GM12878 (cell line): ENCODE measurements around the gene FAM20A.

ENCODE experiments used
- CTCF ChIP-seq, 3 experiments: IDR thresholded peaks in 2 of 3; conservative IDR thresholded peaks in 1 of 3; 2 replicates each; pipeline ENCODE4 v1.5.1; 2011; ENCODE audit warnings: low read depth in 3 of 3, low read length in 3 of 3, mild to moderate bottlenecking in 3 of 3, control low read depth in 2 of 3, moderate library complexity in 2 of 3, inconsistent platforms in 1 of 3, mixed read lengths in 1 of 3; ENCODE audit not compliant: control insufficient read depth in 2 of 3, insufficient read depth in 1 of 3; ENCODE audit errors: extremely low read depth in 1 of 3
- ESRRA ChIP-seq: IDR thresholded peaks from 2 replicates; pipeline ENCODE4 v1.6.1; 2012; ENCODE audit warnings: mild to moderate bottlenecking, low read length, improper control_type of control experiment
- ETV6 ChIP-seq, 2 experiments: fragments of 450-650 bp in 1 of 2; IDR thresholded peaks in 1 of 2; conservative IDR thresholded peaks in 1 of 2; 2 replicates each; pipeline ENCODE4 v1.6.1; 2014; ENCODE audit warnings: antibody characterized with exemption in 1 of 2, borderline replicate concordance in 1 of 2, low read depth in 1 of 2, mild to moderate bottlenecking in 1 of 2, moderate library complexity in 1 of 2
- EZH2 ChIP-seq: IDR thresholded peaks from 2 replicates; pipeline ENCODE4 v1.6.1; 2012; ENCODE audit warnings: low read depth, mild to moderate bottlenecking, control low read depth, inconsistent platforms, low read length, borderline replicate concordance; ENCODE audit not compliant: control insufficient read depth
- HDAC2 ChIP-seq: fragments of 200-600 bp; sonication (generic); IDR thresholded peaks from 2 replicates; pipeline ENCODE4 v1.6.1; 2017
- KDM1A ChIP-seq: fragments of 200-600 bp; sonication (generic); IDR thresholded peaks from 2 replicates; pipeline ENCODE4 v1.6.1; 2016; ENCODE audit warnings: borderline replicate concordance
- MAX ChIP-seq: IDR thresholded peaks from 2 replicates; pipeline ENCODE4 v1.6.1; 2012; ENCODE audit warnings: low read depth, low read length, improper control_type of control experiment
- MXI1 ChIP-seq: fragments of 150-350 bp; IDR thresholded peaks from 2 replicates; pipeline ENCODE4 v1.6.1; 2011; ENCODE audit warnings: low read depth, mild to moderate bottlenecking, inconsistent platforms, low read length, improper control_type of control experiment
- MYC ChIP-seq: IDR thresholded peaks from 2 replicates; pipeline ENCODE4 v1.6.1; 2011; ENCODE audit warnings: mild to moderate bottlenecking, low read length, moderate library complexity, inconsistent platforms; ENCODE audit not compliant: insufficient read depth, insufficient replicate concordance, insufficient read length, severe bottlenecking
- POLR2AphosphoS5 ChIP-seq: IDR thresholded peaks from 2 replicates; pipeline ENCODE4 v1.6.1; 2011; ENCODE audit warnings: mild to moderate bottlenecking, low read length, inconsistent platforms
- RAD21 ChIP-seq: IDR thresholded peaks from 2 replicates; pipeline ENCODE4 v1.6.1; 2011; ENCODE audit warnings: mild to moderate bottlenecking, low read depth, low read length, moderate library complexity; ENCODE audit not compliant: insufficient read depth
- RELA ChIP-seq: fragments of 450-650 bp; IDR thresholded peaks from 2 replicates; pipeline ENCODE4 v1.8.0; 2014; ENCODE audit warnings: borderline replicate concordance; ENCODE audit not compliant: partially characterized antibody
- SP1 ChIP-seq: IDR thresholded peaks from one replicate; pipeline ENCODE4 v1.6.1; 2011; ENCODE audit warnings: low read depth, low read length
- ZBTB33 ChIP-seq: fragments of 450-650 bp; IDR thresholded peaks from 2 replicates; pipeline ENCODE4 v1.6.1; 2017; ENCODE audit warnings: mild to moderate bottlenecking

GRCh38 chr17:68579194-68579927 lies 21.8 kb downstream of the FAM20A start:
- no peak for TF ChIP-seq POLR2AphosphoS5
- no peak for TF ChIP-seq ZBTB33
- TF ChIP-seq ETV6 (conservative IDR thresholded peaks at IDR 0.05 in 1 of 2, IDR thresholded peaks at IDR 0.05 in 1 of 2; ENCODE audit: borderline replicate concordance in 1 of 2, low read depth in 1 of 2) = no peak
- no peak for TF ChIP-seq EZH2
- TF ChIP-seq ESRRA = no peak
- no peak for TF ChIP-seq MYC
- TF ChIP-seq RELA = no peak
- no peak for TF ChIP-seq MXI1
- no peak for TF ChIP-seq KDM1A
- no peak for TF ChIP-seq SP1
- TF ChIP-seq HDAC2 = no peak
- TF ChIP-seq CTCF (IDR thresholded peaks at IDR 0.05 in 2 of 3, conservative IDR thresholded peaks at IDR 0.05 in 1 of 3; ENCODE audit: control insufficient read depth in 2 of 3, extremely low read depth in 1 of 3, insufficient read depth in 1 of 3, low read depth in 3 of 3, low read length in 3 of 3) = no peak
- no peak for TF ChIP-seq RAD21
- TF ChIP-seq MAX = no peak
